ENCODE results near the gene ABCC4.

The ABCC4 gene

DNA sequence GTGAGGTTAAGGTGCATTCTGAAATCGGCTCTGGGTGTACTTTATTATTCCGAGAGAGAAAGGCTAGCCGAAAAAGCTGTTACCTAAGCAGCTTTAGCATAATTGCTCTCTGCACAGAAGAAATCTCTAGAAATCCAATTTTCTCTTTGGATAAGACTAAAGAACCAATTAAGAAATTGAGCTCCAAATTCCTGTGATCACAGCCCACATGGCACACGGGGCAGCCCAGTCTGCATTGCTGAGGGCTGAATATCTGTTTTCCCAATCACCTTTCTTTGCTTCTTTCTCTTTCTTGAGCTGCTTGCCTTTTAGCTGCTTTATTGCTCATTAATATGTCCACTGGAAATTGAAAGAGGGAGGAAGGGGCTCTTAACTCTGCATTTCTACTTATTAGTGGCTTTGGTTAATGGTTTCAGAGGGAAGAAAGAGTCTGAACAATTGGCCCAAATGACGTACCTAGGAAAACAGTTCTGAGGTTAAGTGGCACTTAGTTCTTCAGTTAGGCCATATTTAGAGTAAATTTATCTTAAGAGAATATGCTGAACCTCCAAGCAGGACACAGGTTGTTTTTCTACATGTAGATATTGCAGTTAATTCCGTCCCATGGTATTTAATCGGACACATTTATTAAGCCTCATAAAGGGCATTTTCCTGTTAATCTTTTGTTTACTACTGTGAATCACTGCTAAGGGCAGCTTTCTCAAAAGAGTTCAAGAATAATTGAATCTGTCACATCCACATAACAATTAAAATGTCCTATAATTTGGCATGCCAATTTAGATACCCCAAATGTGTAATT lies 265.7 kb downstream of the ABCC4 start:
- no peak for DNase-seq

DNA sequence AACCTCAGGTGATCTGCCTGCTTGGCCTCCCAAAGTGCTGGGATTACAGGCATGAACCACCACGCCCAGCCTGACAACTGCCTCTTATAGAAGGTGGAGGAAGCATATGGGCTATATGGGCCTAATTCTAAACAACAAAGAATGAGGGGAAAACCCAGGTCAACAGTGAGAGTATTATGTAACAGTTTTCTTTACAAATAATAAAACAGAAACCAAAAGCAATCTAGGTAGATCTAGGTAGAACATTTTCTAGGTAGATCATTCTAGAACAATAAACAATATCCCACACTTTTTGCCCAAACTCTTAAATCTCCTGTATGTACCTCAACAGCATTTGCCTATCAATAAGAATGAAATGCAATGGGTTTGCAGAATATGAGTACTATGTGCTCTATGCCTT lies 267.4 kb downstream of the ABCC4 start:
- DNase-seq, result no peak

DNA sequence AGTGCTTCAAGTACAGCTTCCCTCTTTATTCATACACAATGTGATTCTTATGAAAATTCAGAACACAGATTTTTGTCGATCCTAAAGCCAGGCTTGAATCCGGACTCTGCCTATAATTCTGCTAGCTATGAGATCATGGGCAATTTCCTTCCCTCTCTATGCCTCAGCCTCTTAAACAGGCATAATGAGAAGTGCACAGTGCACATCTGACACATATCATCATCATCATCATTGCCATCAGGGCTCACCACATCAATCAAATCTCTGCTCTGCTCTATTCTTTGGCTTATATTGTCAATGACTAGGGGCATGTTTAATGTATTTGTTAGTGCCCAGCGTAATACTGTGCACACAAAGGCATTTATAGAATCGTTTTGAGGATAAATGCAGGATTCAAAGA lies 269.1 kb downstream of the ABCC4 start:
- DNase-seq, result no peak

DNA sequence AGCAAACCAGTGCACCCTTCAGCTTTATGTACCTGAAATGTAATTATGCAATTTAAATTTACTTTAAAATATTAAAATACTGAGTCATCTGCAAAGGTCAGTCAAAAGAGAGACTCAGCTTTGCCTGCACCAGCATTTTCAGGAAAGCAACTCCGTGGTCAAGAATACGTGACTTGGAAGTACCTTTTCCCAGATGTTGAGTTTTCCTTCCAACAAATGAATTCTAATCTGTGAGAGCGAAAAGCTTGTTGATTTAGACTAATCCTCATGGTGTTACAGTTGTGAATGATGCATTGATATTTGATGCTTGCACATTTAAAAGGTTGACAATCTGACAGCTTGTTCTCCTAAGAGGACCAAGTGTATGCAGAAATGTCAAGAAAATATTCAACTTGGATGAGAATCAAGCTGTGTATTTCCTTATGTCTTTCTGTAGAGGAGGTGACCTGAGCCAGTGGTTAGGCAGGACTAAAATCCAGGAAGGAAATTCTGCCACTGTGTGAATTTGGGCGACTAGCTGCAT lies 270.4 kb downstream of the ABCC4 start:
- DNase-seq, result no peak

GRCh38 chr13:95027638-95028037 lies 273.6 kb downstream of the ABCC4 start:
- no peak for DNase-seq

GRCh38 chr13:95025116-95025515 lies 276.1 kb downstream of the ABCC4 start:
- DNase-seq, result no peak

DNA sequence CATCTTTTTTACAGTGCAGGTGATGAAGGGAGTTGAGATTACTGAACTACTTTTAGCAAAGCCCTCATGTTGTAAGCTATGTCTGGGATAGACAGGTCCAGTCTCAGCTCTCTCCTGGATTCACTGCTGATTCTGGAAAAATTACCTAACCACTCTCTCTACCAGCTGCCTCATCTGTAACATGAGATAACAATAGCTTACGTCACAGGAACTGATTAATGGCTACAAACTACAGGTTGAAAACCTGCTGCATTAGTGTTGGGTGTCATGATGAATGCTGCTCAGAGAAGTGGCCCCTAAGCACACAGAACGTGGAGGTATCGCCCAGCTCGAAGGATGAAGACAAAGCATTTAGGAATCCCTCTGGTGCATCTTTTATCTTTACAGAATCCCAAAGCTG lies 277.8 kb downstream of the ABCC4 start:
- no peak for DNase-seq

- DNase-seq, result no peak
Observed at GRCh38 chr13:95020298-95020987, 280.8 kb downstream of the ABCC4 start.

DNA sequence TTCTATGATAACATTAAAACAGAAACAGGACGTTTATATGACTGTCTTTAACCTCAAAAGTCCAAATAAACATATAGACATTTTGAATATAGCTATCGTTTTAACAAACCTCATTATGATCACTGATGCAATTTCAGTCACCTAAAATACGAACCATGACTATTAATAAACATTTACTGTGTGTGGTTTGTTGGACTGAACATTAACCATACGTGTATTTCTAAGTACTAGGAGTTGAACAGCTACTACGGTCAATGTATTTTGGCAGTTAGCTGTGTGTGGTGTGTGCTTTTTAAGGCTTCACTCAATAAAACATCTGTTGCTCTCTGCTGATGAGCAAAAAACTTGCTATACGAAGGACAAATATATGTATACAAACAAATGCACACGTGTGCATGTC lies 281.4 kb downstream of the ABCC4 start:
- DNase-seq, result no peak

- no peak for DNase-seq
Observed at GRCh38 chr13:95007322-95007721, 293.9 kb downstream of the ABCC4 start.

- DNase-seq, result no peak
Observed at GRCh38 chr13:95005300-95005699, 296.0 kb downstream of the ABCC4 start.

- DNase-seq, result no peak
Observed at GRCh38 chr13:95003019-95003813, 298.0 kb downstream of the ABCC4 start.

GRCh38 chr13:95002126-95002525 lies 299.1 kb downstream of the ABCC4 start:
- no peak for DNase-seq

DNA sequence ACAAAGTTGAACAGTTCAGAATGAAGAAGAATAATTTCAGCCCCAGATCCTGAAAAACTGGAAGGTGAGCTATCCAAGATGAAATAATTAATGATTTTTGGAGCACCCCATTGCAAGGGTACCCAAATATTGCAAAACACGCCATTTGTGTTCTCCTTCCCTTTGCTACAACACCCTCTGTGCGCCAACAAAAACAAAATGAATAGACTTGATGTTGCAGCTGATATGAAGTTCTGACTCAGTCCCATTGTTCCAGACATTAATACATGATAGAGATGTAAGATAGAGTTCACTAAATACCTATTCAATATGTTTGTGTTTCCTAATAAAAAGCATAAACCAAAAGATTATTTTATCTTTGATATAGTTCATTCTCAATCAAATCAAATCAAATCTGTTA lies 301.4 kb downstream of the ABCC4 start:
- no peak for DNase-seq

DNA sequence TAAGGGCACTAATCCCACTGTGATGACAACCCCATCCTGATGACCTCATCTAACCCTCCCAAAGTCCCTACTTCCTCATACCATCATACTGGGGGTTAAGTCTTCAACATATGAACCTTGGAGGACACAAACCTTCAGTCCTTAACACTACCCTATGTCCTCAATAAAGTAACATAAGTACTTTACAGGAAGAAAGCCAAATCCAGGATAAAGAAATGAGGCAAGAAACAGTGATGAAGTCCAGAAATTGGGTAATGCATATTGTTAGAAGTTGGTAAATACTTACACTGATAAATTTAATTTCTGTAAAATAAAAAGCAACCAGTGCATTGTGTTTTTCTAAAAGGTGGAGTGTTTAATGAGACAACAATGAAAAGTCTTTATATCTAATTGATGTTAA lies 304.1 kb downstream of the ABCC4 start:
- DNase-seq, result no peak

GRCh38 chr13:94996445-94996844 lies 304.8 kb downstream of the ABCC4 start:
- no peak for DNase-seq

DNA sequence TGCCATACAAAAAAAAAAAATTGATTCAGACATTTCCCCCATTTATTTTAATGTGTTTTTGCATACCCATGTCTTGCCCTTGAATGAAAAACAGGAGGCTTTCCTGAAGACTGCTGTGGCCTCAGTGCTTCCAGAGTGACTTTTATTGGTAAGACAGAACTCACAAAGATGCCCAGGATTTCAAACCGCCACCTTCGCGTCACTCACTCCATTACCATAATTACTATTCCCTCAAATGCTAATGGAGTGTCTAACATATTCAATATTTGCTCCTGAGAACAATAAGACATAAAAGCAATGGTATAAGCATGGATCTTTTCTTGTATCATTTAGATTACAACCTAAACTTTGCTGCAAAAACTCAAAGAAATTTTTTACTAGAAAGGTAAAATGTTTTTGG lies 306.7 kb downstream of the ABCC4 start:
- DNase-seq, result no peak

DNA sequence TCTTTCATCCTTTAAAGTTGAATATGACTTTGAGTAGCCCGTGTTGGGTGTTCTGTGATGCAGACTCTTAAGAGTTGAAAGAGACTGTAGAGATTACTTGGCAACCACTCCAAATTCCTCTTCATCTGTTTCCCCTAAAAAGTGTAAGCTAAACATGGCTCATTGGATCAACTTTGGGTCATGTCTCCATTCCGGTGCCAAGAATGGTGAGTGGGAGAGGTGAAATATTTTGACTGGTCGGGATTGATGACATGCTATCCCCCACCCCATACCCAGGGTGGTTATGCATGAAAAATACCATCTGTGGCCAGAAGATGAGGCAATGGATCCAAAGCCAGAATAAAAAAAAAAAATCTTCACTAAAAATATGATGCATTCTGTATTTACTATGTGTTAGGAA lies 307.6 kb downstream of the ABCC4 start:
- DNase-seq, result no peak

GRCh38 chr13:94992036-94992960 lies 309.0 kb downstream of the ABCC4 start:
- no peak for DNase-seq

DNA sequence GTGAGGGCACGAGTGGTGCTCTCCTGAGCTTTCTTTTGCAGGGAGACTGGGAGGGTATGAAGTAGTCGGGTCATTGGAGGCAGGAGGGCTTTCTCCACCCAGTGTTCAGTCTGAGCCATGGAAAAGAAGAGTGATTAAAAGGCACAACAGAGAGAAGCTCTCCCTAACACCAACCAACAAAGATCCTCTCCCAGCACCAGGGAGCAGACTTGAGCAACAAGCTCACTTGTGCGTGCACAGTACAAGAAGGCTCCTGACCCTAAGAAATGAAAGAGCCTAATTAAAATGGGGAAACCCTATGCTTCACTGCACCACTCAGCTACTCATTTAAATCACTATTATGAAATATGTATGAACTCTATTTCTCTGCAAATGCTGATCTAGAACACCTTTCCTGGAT lies 312.6 kb downstream of the ABCC4 start:
- DNase-seq, result no peak

DNA sequence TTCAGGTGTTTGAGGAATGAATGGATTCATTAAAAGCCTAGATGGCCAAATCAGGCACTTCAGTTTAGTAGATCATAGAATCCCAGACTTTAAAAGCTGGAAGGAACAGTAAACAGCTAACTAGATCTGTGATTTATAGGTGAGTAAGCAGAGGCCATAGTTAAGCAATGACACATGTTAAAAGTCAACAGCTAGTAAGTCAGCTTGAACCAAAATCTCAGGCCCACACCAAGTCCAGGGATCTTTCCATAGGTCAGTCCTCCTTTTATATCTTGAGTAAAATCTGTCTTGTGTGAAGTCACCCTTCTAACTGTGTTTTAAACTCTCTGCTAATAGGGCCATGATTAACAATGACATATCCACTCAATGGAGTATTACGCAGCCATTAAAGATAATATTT lies 313.4 kb downstream of the ABCC4 start:
- DNase-seq, result no peak

DNA sequence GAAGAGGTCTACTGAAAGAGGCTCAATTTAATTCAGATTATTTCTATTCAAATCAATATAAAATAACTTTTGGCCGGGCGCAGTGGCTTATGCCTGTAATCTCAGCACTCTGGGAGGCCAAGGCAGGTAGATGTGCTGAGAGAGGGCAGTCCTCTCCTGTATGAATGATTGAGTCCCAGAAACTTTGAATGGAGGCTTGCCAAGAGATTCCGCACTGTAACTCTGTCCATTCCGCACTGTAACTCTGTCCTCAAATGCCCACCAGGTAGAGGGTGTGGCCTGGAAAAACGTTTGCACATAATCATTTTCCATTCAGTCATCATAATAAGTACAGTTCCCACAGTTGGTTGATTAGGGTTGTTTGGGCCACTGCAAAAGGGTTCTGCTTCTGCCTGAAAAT lies 314.2 kb downstream of the ABCC4 start:
- no peak for DNase-seq
